GM10248 (cell line): ENCODE data around the gene SLC5A2.

Experiments used
- CTCF ChIA-PET: fragments of 300-600 bp; sonication (Branson Sonifier 250); formaldehyde crosslinking; extraction: SDS; loops from one replicate; lab custom pipeline; 2021; ENCODE audit warnings: antibody characterized with exemption; lab: Yijun Ruan, JAX
- POLR2A ChIA-PET: fragments of 350-650 bp; sonication (Branson Sonifier 250); formaldehyde crosslinking; extraction: SDS; loops from one replicate; lab custom pipeline; 2020; ENCODE audit warnings: antibody characterized with exemption; lab: Yijun Ruan, JAX
- DNase-seq: peaks from one replicate; pipeline ENCODE4 v3.0.0; 2012; ENCODE audit errors: extremely low spot score
- TF ChIP-seq, protein P1 (sequence below): IDR thresholded peaks from 2 replicates; pipeline ENCODE4 v1.5.1; 2012; ENCODE audit warnings: mild to moderate bottlenecking, low read depth; ENCODE audit errors: extremely low read depth, missing control alignments, control extremely low read depth

Gene SLC5A2

DNA sequence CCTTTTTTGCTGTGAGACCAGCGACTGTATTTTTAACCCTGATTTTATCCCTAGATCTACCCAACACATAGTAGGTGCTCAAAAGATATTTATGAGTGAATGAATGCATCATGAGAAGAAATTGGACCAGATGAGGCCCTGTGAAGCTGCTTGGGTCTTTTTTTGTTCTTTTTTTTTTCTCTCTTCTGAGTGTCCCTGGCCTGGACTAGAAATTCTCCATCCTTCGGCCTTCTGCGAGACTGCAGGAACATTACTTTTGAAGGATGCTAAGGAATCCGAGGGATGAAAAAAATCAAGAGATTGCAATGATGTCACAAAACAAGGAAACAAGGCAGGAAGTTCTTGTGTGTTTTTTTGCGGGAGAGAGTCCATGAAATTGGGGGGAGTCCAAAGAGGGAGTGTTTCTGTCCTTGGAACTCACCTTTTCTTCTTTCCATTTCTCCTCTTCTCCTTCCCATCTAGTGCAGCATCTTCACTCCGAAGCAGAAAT is 25.8 kb downstream of the SLC5A2 start:
- TF ChIP-seq, protein P1, sequence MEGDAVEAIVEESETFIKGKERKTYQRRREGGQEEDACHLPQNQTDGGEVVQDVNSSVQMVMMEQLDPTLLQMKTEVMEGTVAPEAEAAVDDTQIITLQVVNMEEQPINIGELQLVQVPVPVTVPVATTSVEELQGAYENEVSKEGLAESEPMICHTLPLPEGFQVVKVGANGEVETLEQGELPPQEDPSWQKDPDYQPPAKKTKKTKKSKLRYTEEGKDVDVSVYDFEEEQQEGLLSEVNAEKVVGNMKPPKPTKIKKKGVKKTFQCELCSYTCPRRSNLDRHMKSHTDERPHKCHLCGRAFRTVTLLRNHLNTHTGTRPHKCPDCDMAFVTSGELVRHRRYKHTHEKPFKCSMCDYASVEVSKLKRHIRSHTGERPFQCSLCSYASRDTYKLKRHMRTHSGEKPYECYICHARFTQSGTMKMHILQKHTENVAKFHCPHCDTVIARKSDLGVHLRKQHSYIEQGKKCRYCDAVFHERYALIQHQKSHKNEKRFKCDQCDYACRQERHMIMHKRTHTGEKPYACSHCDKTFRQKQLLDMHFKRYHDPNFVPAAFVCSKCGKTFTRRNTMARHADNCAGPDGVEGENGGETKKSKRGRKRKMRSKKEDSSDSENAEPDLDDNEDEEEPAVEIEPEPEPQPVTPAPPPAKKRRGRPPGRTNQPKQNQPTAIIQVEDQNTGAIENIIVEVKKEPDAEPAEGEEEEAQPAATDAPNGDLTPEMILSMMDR: no peak
- ChIA-PET CTCF (interaction anchor here (1.0 to 2.4 kb wide), 2 partner anchors 48 to 68 kb away, joined by 4 to 11 read pairs; no protein-coding TSS in a partner anchor), POLR2A (interaction anchor here (1.0 to 1.3 kb wide), 3 partner anchors 14 to 204 kb away, joined by 3 to 5 read pairs (median 5); a partner anchor contains a TSS)
- DNase-seq: no peak

DNA sequence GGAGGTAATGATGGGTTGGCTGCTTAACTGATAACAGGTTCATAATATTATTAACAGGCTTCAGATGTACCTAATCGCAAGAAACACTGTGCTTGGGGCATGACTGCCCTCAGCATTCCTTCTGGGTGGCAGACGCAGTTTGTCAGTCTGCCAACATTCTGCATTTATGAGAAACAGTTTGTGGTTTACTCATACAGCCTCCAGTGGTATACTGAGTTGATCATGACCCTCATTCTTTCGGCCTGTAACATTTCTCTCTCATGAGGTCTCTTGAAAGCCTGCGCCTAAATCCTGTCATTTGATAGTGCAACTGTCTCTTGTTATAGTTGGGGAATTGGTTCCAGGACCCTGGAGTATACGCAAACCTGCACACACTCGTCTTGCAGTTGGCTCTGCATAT is 30.2 kb downstream of the SLC5A2 start:
- ChIA-PET CTCF (no interaction called here), POLR2A (no interaction called here)
- no peak for DNase-seq
- TF ChIP-seq, protein P1: no peak

DNA sequence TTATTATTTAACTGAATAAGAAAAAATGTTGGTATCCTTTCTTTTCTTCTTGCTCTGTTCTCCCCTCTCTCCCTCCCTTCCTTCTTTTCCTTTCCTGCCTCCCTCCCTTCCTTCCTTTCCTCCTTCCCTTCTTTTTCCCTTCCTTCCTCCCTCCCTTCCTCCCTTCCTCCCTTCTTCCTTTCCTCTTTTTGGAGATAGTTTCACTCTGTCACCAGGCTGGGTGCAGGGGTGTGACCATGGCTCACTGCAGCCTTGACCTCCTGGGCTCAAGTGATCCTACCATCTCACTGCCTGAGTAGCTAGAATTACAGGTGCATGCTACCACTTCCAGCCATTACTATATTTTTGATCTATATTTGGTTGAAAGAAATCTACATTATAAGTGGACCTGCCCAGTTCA is 31.0 kb downstream of the SLC5A2 start:
- ChIA-PET CTCF (no interaction called here), POLR2A (no interaction called here)
- TF ChIP-seq, protein P1: no peak
- no peak for DNase-seq

DNA sequence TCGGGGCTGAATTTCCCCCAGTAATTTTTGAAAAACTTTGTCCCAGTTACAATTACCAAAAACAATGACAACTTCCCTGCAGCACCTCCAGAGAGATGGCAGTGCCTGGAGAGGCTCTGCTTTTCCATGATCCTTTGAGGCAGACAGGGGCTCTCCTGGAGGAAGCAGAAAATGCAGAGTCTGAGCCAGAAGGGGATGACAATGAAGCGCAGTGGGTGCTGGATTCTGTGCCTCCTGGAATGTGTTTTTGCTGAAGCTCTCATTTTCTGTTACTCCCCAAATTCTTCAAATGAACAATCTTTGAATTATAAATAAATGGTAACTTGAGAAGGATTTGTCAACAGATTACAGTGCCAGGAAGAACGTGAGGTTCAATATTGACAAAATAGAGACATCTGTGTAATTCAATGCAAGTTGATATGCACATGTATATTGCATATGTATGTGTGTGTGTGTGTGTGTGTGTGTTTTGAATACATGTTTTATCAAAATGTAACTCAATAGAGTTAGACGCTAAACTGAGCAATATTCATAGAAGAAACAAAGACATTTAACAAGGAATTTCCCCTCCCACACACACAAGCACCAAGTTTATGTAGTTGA is 35.0 kb downstream of the SLC5A2 start:
- TF ChIP-seq, protein P1: no peak
- ChIA-PET POLR2A (no interaction called here), CTCF (no interaction called here)
- DNase-seq: no peak

DNA sequence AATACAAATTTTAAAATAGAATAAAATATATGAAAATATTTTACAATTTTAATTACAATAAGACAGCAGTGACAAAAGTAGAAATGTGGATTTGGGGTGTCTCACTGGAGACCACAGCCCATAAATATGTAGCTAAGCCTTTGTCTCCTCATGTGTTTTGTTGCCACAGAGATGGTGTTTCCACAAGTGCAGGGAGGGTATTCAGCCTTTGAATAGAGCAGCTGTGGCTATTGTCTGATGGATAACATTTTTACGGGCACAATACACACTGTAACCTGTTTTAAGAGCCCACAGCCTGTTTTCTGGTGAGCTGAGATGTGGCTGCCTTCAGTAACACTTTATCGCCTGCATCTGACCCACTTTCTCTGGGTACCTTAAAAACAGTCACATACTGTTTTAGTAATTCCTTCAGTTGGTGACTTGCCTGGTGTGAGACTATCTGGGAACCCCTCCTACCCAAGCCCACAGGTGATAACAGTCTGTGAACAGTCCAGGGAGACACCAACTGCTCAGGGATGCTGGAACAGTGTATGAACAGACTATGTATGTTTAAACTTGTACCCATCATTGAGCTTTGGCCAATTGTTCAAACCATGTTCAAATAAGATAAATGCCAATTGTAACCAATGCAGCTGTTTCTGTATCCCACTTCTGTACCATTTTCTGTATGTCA is 37.0 kb downstream of the SLC5A2 start:
- TF ChIP-seq, protein P1: no peak
- DNase-seq: no peak
- ChIA-PET CTCF (interaction anchor here (0.7 kb wide), 1 partner anchor 43 kb away, joined by 3 read pairs; no protein-coding TSS in a partner anchor), POLR2A (no interaction called here)

DNA sequence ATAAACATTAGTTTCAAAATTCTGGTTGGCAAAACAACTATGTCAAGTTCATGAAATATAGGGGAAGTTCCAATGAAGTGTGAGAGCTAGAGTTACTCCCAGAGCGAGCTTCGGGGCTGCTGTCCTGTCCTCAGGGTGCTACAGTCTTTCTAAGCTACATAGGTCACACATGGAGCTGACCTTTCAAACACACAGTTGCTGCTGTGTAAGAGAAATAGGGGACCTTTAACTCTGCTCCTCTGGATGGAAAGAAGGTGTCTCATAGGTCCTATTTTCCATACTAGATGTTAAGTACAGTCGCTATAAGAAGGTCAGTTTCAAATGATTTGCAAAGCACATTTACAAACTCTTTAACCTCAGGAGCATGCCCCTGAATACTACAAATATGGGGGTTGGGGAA is 38.4 kb downstream of the SLC5A2 start:
- CTCF ChIA-PET: no interaction called here
- TF ChIP-seq, protein P1: no peak
- POLR2A ChIA-PET: no interaction called here
- DNase-seq: no peak
